NOMO-1 (cell line): ENCODE results near the gene HS6ST2.
A peak's percentile ranks its signal among the peaks of the same experiment; 100 is the strongest.

Experiments used
- DNase-seq, 2 experiments: peaks; one replicate each; lab custom pipeline; 2025; ENCODE audit not compliant: unreplicated experiment in 2 of 2; lab: John Stamatoyannopoulos, UW

Gene HS6ST2

GRCh38 chrX:132748268-132748667 lies 210.2 kb downstream of the HS6ST2 start:
- DNase-seq = no peak

- DNase-seq = no peak
Observed at GRCh38 chrX:132745593-132745992, 212.8 kb downstream of the HS6ST2 start.

- DNase-seq = no peak
Observed at GRCh38 chrX:132744470-132744869, 214.0 kb downstream of the HS6ST2 start.

GRCh38 chrX:132743086-132743485 lies 215.3 kb downstream of the HS6ST2 start:
- DNase-seq = no peak

- DNase-seq = peak in 1 of 2 experiments; percentile 11
Observed at GRCh38 chrX:132742246-132742645, 216.2 kb downstream of the HS6ST2 start.

- no peak for DNase-seq
Observed at GRCh38 chrX:132741689-132742088, 216.7 kb downstream of the HS6ST2 start.

GRCh38 chrX:132740316-132741123 lies 217.9 kb downstream of the HS6ST2 start:
- no peak for DNase-seq

GRCh38 chrX:132738951-132739350 lies 219.5 kb downstream of the HS6ST2 start:
- DNase-seq = no peak

GRCh38 chrX:132737743-132738142 lies 220.7 kb downstream of the HS6ST2 start:
- DNase-seq = no peak

- no peak for DNase-seq
Observed at GRCh38 chrX:132732236-132732635, 226.2 kb downstream of the HS6ST2 start.

GRCh38 chrX:132730726-132731125 lies 227.7 kb downstream of the HS6ST2 start:
- DNase-seq = no peak

- no peak for DNase-seq
Observed at GRCh38 chrX:132730266-132730665, 228.2 kb downstream of the HS6ST2 start.

GRCh38 chrX:132728296-132728695 lies 230.1 kb downstream of the HS6ST2 start:
- no peak for DNase-seq

GRCh38 chrX:132718431-132718958 lies 239.9 kb downstream of the HS6ST2 start:
- no peak for DNase-seq

- no peak for DNase-seq
Observed at GRCh38 chrX:132716006-132716405, 242.4 kb downstream of the HS6ST2 start.

GRCh38 chrX:132714913-132715312 lies 243.5 kb downstream of the HS6ST2 start:
- no peak for DNase-seq

- no peak for DNase-seq
Observed at GRCh38 chrX:132712350-132712749, 246.1 kb downstream of the HS6ST2 start.

- DNase-seq = peak in 1 of 2 experiments; percentile 1
Observed at GRCh38 chrX:132710656-132711155, 247.7 kb downstream of the HS6ST2 start.

GRCh38 chrX:132708529-132708928 lies 249.9 kb downstream of the HS6ST2 start:
- DNase-seq = no peak

- no peak for DNase-seq
Observed at GRCh38 chrX:132704769-132705168, 253.7 kb downstream of the HS6ST2 start.

GRCh38 chrX:132694382-132694781 lies 264.0 kb downstream of the HS6ST2 start:
- no peak for DNase-seq

GRCh38 chrX:132692526-132692925 lies 265.9 kb downstream of the HS6ST2 start:
- no peak for DNase-seq
